Right lobe of liver (tissue), 6 donors: Measurements from ENCODE around the gene UXS1. TPM values are rescaled to one million over a fixed set of nuclear protein-coding genes. Genes with fewer than 3 reads are reported as not detected.

Experiments used
- ATAC-seq, 4 donors: fragments of 200-7000 bp; cut with Tn5 transposase; one replicate each; pipeline ENCODE4 v1.9.1; 2020; ENCODE audit warnings: mild to moderate bottlenecking in 4 of 4, moderate library complexity in 4 of 4
- DNase-seq, 3 donors: peaks; one replicate each; pipeline ENCODE4 v3.0.0-alpha.2; 2020
- H3K27ac ChIP-seq, 3 donors: fragments of 200-600 bp; one replicate each; pipeline ENCODE4 v1.8.0; 2022
- H3K27me3 ChIP-seq, 2 donors: fragments of 200-600 bp; one replicate each; pipeline ENCODE4 v1.8.0; 2022
- H3K36me3 ChIP-seq, 4 donors: fragments of 200-600 bp; sonication (generic) in 1 of 4; one replicate each; pipeline versions ENCODE4 v1.5.1 to v1.8.0; 2017 to 2022; ENCODE audit warnings: control low read depth in 1 of 4
- H3K4me1 ChIP-seq, 4 donors: fragments of 200-600 bp; sonication (generic) in 1 of 4; one replicate each; pipeline versions ENCODE4 v1.5.1 to v1.8.0; 2017 to 2022; ENCODE audit warnings: control low read depth in 1 of 4
- H3K4me3 ChIP-seq, 3 donors: fragments of 200-600 bp; one replicate each; pipeline ENCODE4 v1.8.0; 2022
- H3K9me3 ChIP-seq, 4 donors: fragments of 200-600 bp; sonication (generic) in 1 of 4; one replicate each; pipeline versions ENCODE4 v1.5.1 to v1.8.0; 2017 to 2022; ENCODE audit warnings: control low read depth in 1 of 4
- CTCF ChIP-seq, 4 donors: fragments of 200-600 bp in 3 of 4; fragments of 450-650 bp in 1 of 4; IDR thresholded peaks; one replicate each; pipeline versions ENCODE4 v1.5.1 to v1.8.0; 2016 to 2022; ENCODE audit warnings: antibody characterized with exemption in 4 of 4, mild to moderate bottlenecking in 2 of 4
- POLR2A ChIP-seq: fragments of 450-650 bp; IDR thresholded peaks from one replicate; pipeline ENCODE4 v1.6.1; 2017; ENCODE audit warnings: antibody characterized with exemption, mild to moderate bottlenecking
- WGBS: methylation state at CpG from one replicate; pipeline ENCODE4 v1.1.6; 2018; ENCODE audit warnings: low coverage, low lambda C conversion rate; ENCODE audit not compliant: insufficient coverage; ENCODE audit errors: missing lambda C conversion rate; 5-methylcytosine and 5-hydroxymethylcytosine counted together
- intact Hi-C, 2 donors: fragments of 100-400 bp; cut with DNase I; formaldehyde crosslinking; loops; one replicate each; pipeline versions ENCODE4 v1.11.2 to v1.14.1; 2022
- total RNA-seq, 6 experiments: library from RNA; depleted of rRNA in 2 of 6; stranded (reverse); fragments of >200 nt in 2 of 6; fragmentation: NEBNext Ultra II Directional in 3 of 6; extraction: Animal tissue kit (Norgen Biotek cat#: 25700) in 3 of 6; gene quantifications; one replicate each; pipeline versions ENCODE4 v1.1.0 to v1.2.4, GENCODE V29; 2016 to 2023
- donor health status: DM: no; HTN: yes; CAD: no.
- donor health status: DM: no; HTN: no; CAD: no.
- donor health status: DM: no; HTN: no; CAD: no.
- donor health status: DM: no; HTN: yes; CAD: no.
- donor health status: DM: no; HTN: yes; CAD: no.

UXS1 gene
- total RNA-seq, 6 experiments from 2014 or later = 8.2 to 56.2 (median 14.0) TPM

- WGBS = 56% methylated on average over 4 of the region's 6 CpGs
- DNase-seq = no peak
- intact Hi-C loops = no loop called here
- H3K4me1 ChIP-seq = peaks cover 0 to 9% (median 3%) of the 10 kb centered on the region in 4 donors
- ATAC-seq = no peak
- TF ChIP-seq CTCF (IDR thresholded peaks at IDR 0.05) = no peak
- no peak for TF ChIP-seq POLR2A
- no peaks in the 10 kb centered on the region for H3K27me3 ChIP-seq
- no peak overlapping the region for H3K27ac ChIP-seq
- no peak overlapping the region for H3K4me3 ChIP-seq
- no peaks in the 10 kb centered on the region for H3K36me3 ChIP-seq
- no peaks in the 10 kb centered on the region for H3K9me3 ChIP-seq
Observed at GRCh38 chr2:106195981-106196380, 1.9 kb upstream of the UXS1 start.

- ATAC-seq (no peak), DNase-seq (no peak)
- intact Hi-C loops = no loop called here
- peaks cover 0 to 9% (median 3%) of the 10 kb centered on the region in 4 donors for H3K4me1 ChIP-seq
- H3K27ac ChIP-seq = no peak overlapping the region
- no peak for TF ChIP-seq POLR2A
- TF ChIP-seq CTCF (IDR thresholded peaks at IDR 0.05) = no peak
- 74% methylated on average over 2 of the region's 6 CpGs for WGBS
- H3K4me3 ChIP-seq = no peak overlapping the region
- H3K36me3 ChIP-seq = no peaks in the 10 kb centered on the region
- no peaks in the 10 kb centered on the region for H3K9me3 ChIP-seq
- no peaks in the 10 kb centered on the region for H3K27me3 ChIP-seq
Observed at GRCh38 chr2:106195456-106195855, 1.4 kb upstream of the UXS1 start.

- H3K27me3 ChIP-seq = no peaks in the 10 kb centered on the region
- peaks cover 0 to 9% (median 3%) of the 10 kb centered on the region in 4 donors for H3K4me1 ChIP-seq
- intact Hi-C loops = no loop called here
- TF ChIP-seq POLR2A = no peak
- peak overlapping the region; percentile 76 to 97 (median 90) for H3K4me3 ChIP-seq
- H3K27ac ChIP-seq = peak overlapping the region; percentile 54 to 83 (median 67)
- WGBS = 0% methylated on average over 7 of the region's 37 CpGs
- DNase-seq (no peak), ATAC-seq (no peak)
- H3K36me3 ChIP-seq = no peaks in the 10 kb centered on the region
- no peaks in the 10 kb centered on the region for H3K9me3 ChIP-seq
Observed at GRCh38 chr2:106193690-106193976, 468 bp downstream of the UXS1 start.

- H3K27me3 ChIP-seq = no peaks in the 10 kb centered on the region
- peak overlapping the region; percentile 76 to 97 (median 90) for H3K4me3 ChIP-seq
- intact Hi-C loops = no loop called here
- H3K27ac ChIP-seq = peak overlapping the region; percentile 54 to 83 (median 67)
- WGBS = 5% methylated on average over 11 of the region's 30 CpGs
- peak; percentile 38 to 47 (median 42) for ATAC-seq
- H3K4me1 ChIP-seq = peaks cover 0 to 9% (median 3%) of the 10 kb centered on the region in 4 donors
- no peaks in the 10 kb centered on the region for H3K9me3 ChIP-seq
- DNase-seq = peak; percentile 55 to 70 (median 62)
- TF ChIP-seq POLR2A = no peak
- TF ChIP-seq CTCF (IDR thresholded peaks at IDR 0.05) = no peak
- no peaks in the 10 kb centered on the region for H3K36me3 ChIP-seq
Observed at GRCh38 chr2:106192752-106193689, 1.1 kb downstream of the UXS1 start.

GRCh38 chr2:106191511-106192016, 2.5 kb downstream of the UXS1 start:
- ATAC-seq (no peak), DNase-seq (no peak)
- H3K4me3 ChIP-seq = no peak overlapping the region
- H3K9me3 ChIP-seq = no peaks in the 10 kb centered on the region
- no peak overlapping the region for H3K27ac ChIP-seq
- TF ChIP-seq POLR2A = no peak
- no peak for TF ChIP-seq CTCF (IDR thresholded peaks at IDR 0.05)
- no peaks in the 10 kb centered on the region for H3K36me3 ChIP-seq
- no peaks in the 10 kb centered on the region for H3K27me3 ChIP-seq
- 83% methylated on average over 5 of the region's 5 CpGs for WGBS
- H3K4me1 ChIP-seq = peaks cover 0 to 9% (median 3%) of the 10 kb centered on the region in 4 donors
- intact Hi-C loops = no loop called here
